Left lobe of liver (tissue), 2 donors: ENCODE results near the gene KCTD4. TPM values are rescaled to one million over a fixed set of nuclear protein-coding genes. Genes with fewer than 3 reads are reported as not detected.
"Not testable (repeated sequence)": the region's sequence is repeated elsewhere in the genome, so short reads cannot be mapped to it uniquely, and the experiment has no call there.

Experiments used
- ATAC-seq: fragments of 200-7000 bp; cut with Tn5 transposase; one replicate; pipeline ENCODE4 v1.9.1; 2020; ENCODE audit warnings: mild to moderate bottlenecking, moderate library complexity
- DNase-seq: peaks from one replicate; pipeline ENCODE4 v3.0.0-alpha.2; 2020; ENCODE audit warnings: low spot score
- total RNA-seq: library from RNA; stranded (reverse); gene quantifications from one replicate; pipeline ENCODE4 v1.2.1, GENCODE V29; 2021
- donor health status: DM: no; HTN: no; CAD: no; lungs with moderate emphysema.
- donor health status: DM: no; HTN: yes; CAD: no.

KCTD4 gene
- not detected for total RNA-seq

GRCh38 chr13:45200701-45201232, at the start of gene KCTD4:
Gene KCTD4, minus strand, starts transcription at chr13:45201045. Its CDS starts 6,478 bp downstream, at chr13:45194567.
- DNase-seq: no peak
- ATAC-seq: no peak

- DNase-seq: no peak
- no peak for ATAC-seq
Measured at GRCh38 chr13:45249662-45250061, 48.8 kb upstream of the KCTD4 start.

GRCh38 chr13:45244736-45245135, 43.9 kb upstream of the KCTD4 start:
- ATAC-seq, DNase-seq: not testable (repeated sequence)

GRCh38 chr13:45243077-45243476, 42.2 kb upstream of the KCTD4 start:
- ATAC-seq (peak; percentile 92), DNase-seq (peak; percentile 69)

- DNase-seq (no peak), ATAC-seq (no peak)
Measured at GRCh38 chr13:45242524-45242923, 41.7 kb upstream of the KCTD4 start.

- ATAC-seq (peak; percentile 87), DNase-seq (peak; percentile 50)
Measured at GRCh38 chr13:45242070-45242469, 41.2 kb upstream of the KCTD4 start.

GRCh38 chr13:45240143-45240542, 39.3 kb upstream of the KCTD4 start:
- ATAC-seq (no peak), DNase-seq (no peak)

- no peak for ATAC-seq
- DNase-seq: no peak
Measured at GRCh38 chr13:45238945-45239795, 38.3 kb upstream of the KCTD4 start.

- ATAC-seq: no peak
Measured at GRCh38 chr13:45232591-45232990, 31.7 kb upstream of the KCTD4 start.

GRCh38 chr13:45231722-45232121, 30.9 kb upstream of the KCTD4 start:
- DNase-seq: no peak
- no peak for ATAC-seq

More at GRCh38 chr13:45232591-45232990, 31.7 kb upstream of the KCTD4 start:
- no peak for DNase-seq

GRCh38 chr13:45231305-45231704, 30.5 kb upstream of the KCTD4 start:
- ATAC-seq: no peak
- no peak for DNase-seq

- DNase-seq (no peak), ATAC-seq (no peak)
Measured at GRCh38 chr13:45229172-45229571, 28.3 kb upstream of the KCTD4 start.

GRCh38 chr13:45228002-45228401, 27.2 kb upstream of the KCTD4 start:
- DNase-seq: no peak
- ATAC-seq: no peak

- ATAC-seq (no peak), DNase-seq (no peak)
Measured at GRCh38 chr13:45226024-45226423, 25.2 kb upstream of the KCTD4 start.

GRCh38 chr13:45225370-45225769, 24.5 kb upstream of the KCTD4 start:
- DNase-seq: no peak
- ATAC-seq: no peak

- ATAC-seq (no peak), DNase-seq (no peak)
Measured at GRCh38 chr13:45224176-45224575, 23.3 kb upstream of the KCTD4 start.

GRCh38 chr13:45222919-45223318, 22.1 kb upstream of the KCTD4 start:
- ATAC-seq (no peak), DNase-seq (no peak)

GRCh38 chr13:45222516-45222915, 21.7 kb upstream of the KCTD4 start:
- ATAC-seq: no peak

GRCh38 chr13:45220403-45220802, 19.6 kb upstream of the KCTD4 start:
- DNase-seq: no peak
- ATAC-seq: no peak

More at GRCh38 chr13:45222516-45222915, 21.7 kb upstream of the KCTD4 start:
- DNase-seq: no peak

- no peak for DNase-seq
- ATAC-seq: peak; percentile 55
Measured at GRCh38 chr13:45219938-45220375, 19.1 kb upstream of the KCTD4 start.

- ATAC-seq (peak; percentile 96), DNase-seq (no peak)
Measured at GRCh38 chr13:45219123-45219891, 18.5 kb upstream of the KCTD4 start.

GRCh38 chr13:45218689-45219088, 17.8 kb upstream of the KCTD4 start:
- DNase-seq (no peak), ATAC-seq (peak; percentile 53)
